Myocyte (in vitro differentiated cells): ENCODE data around the gene DNAJC28. TPM values are rescaled to one million over a fixed set of nuclear protein-coding genes. Genes with fewer than 3 reads are reported as not detected.

Experiments
- total RNA-seq: library from RNA; depleted of rRNA; stranded (reverse); fragments of >200 nt; gene quantifications from 2 replicates; pipeline ENCODE4 v1.2.3, GENCODE V29; 2014

The DNAJC28 gene
- total RNA-seq, 1 donor from 2014 or later = 3.3 TPM

Other genes with a start within 250 kb of the DNAJC28 start
- 32.8 and 34.9 TPM in 2 replicates for gene IL10RB, start 225.3 kb downstream of the DNAJC28 start, total RNA-seq
- gene IFNAR1, start 166.7 kb downstream of the DNAJC28 start, total RNA-seq = 13.6 and 16.2 TPM in 2 replicates
- 24.8 and 33.6 TPM in 2 replicates for gene IFNGR2, start 88.3 kb downstream of the DNAJC28 start, total RNA-seq
- 35.7 and 62.5 TPM in 2 replicates for gene TMEM50B, start 11.7 kb downstream of the DNAJC28 start, total RNA-seq
- gene GART, start 50.4 kb upstream of the DNAJC28 start, total RNA-seq = 92.6 and 101 TPM in 2 replicates
- gene SON, start 51.3 kb upstream of the DNAJC28 start, total RNA-seq = 116 and 181 TPM in 2 replicates
- 10.1 and 12.4 TPM in 2 replicates for gene DONSON, start 97.0 kb upstream of the DNAJC28 start, total RNA-seq
- 13.7 and 19.1 TPM in 2 replicates for gene CRYZL1, start 150.0 kb upstream of the DNAJC28 start, total RNA-seq
- gene ITSN1, start 150.8 kb upstream of the DNAJC28 start, total RNA-seq = 32.2 and 36.8 TPM in 2 replicates